Measurements from ENCODE around the gene FSTL1. TPM values are rescaled to one million over a fixed set of nuclear protein-coding genes. Genes with fewer than 3 reads are reported as not detected.

The FSTL1 gene
- total RNA-seq, 2 donors from 2014 or later, result 20.4 to 81.8 TPM

GRCh38 chr3:120495809-120496208 is 45.0 kb upstream of the FSTL1 start:
- H3K4me3 ChIP-seq, result no peak overlapping the region
- intact Hi-C loops (cut with DNase I), result no loop called here
- no peaks in the 10 kb centered on the region for H3K36me3 ChIP-seq
- no peak overlapping the region for H3K27ac ChIP-seq
- no peak overlapping the region for H3K9ac ChIP-seq (ENCODE audit: low read depth in 2 of 2, low read length in 2 of 2)
- TF ChIP-seq CTCF (IDR thresholded peaks at IDR 0.05), result no peak
- H3K27me3 ChIP-seq, result no peaks in the 10 kb centered on the region
- no peak for DNase-seq
- no peaks in the 10 kb centered on the region for H3K9me3 ChIP-seq
- H3K4me1 ChIP-seq, result no peaks in the 10 kb centered on the region

- peak; percentile 39 for DNase-seq
- Histone ChIP-seq H3K4me3 (no peak overlapping the region), H3K27ac (no peak overlapping the region), H3K27me3 (no peaks in the 10 kb centered on the region), H3K4me1 (no peaks in the 10 kb centered on the region), H3K9ac (ENCODE audit: low read depth in 2 of 2, low read length in 2 of 2) (no peak overlapping the region), H3K9me3 (no peaks in the 10 kb centered on the region), H3K36me3 (no peaks in the 10 kb centered on the region)
- intact Hi-C loops (cut with DNase I), result no loop called here
- TF ChIP-seq CTCF (IDR thresholded peaks at IDR 0.05), result no peak
Measured at GRCh38 chr3:120492103-120492502, 41.3 kb upstream of the FSTL1 start.

- H3K36me3 ChIP-seq, result no peaks in the 10 kb centered on the region
- no peak for TF ChIP-seq CTCF (IDR thresholded peaks at IDR 0.05)
- no peaks in the 10 kb centered on the region for H3K9me3 ChIP-seq
- H3K9ac ChIP-seq (ENCODE audit: low read depth in 2 of 2, low read length in 2 of 2), result no peak overlapping the region
- no peaks in the 10 kb centered on the region for H3K27me3 ChIP-seq
- H3K4me1 ChIP-seq, result no peaks in the 10 kb centered on the region
- no peak for DNase-seq
- no peak overlapping the region for H3K4me3 ChIP-seq
- intact Hi-C loops (cut with DNase I), result no loop called here
- H3K27ac ChIP-seq, result no peak overlapping the region
Measured at GRCh38 chr3:120489421-120489820, 38.6 kb upstream of the FSTL1 start.

- no peak for TF ChIP-seq CTCF (IDR thresholded peaks at IDR 0.05)
- intact Hi-C loops (cut with DNase I), result no loop called here
- Histone ChIP-seq H3K9me3 (no peaks in the 10 kb centered on the region), H3K4me1 (no peaks in the 10 kb centered on the region), H3K4me3 (no peak overlapping the region), H3K27me3 (no peaks in the 10 kb centered on the region), H3K36me3 (no peaks in the 10 kb centered on the region), H3K27ac (no peak overlapping the region), H3K9ac (ENCODE audit: low read depth in 2 of 2, low read length in 2 of 2) (no peak overlapping the region)
- no peak for DNase-seq
Measured at GRCh38 chr3:120488296-120488695, 37.5 kb upstream of the FSTL1 start.

- Histone ChIP-seq H3K4me3 (no peak overlapping the region), H3K36me3 (no peaks in the 10 kb centered on the region), H3K4me1 (no peaks in the 10 kb centered on the region), H3K27me3 (no peaks in the 10 kb centered on the region), H3K27ac (no peak overlapping the region), H3K9me3 (no peaks in the 10 kb centered on the region), H3K9ac (ENCODE audit: low read depth in 2 of 2, low read length in 2 of 2) (no peak overlapping the region)
- no peak for TF ChIP-seq CTCF (IDR thresholded peaks at IDR 0.05)
- no peak for DNase-seq
- intact Hi-C loops (cut with DNase I), result no loop called here
Measured at GRCh38 chr3:120487191-120487650, 36.4 kb upstream of the FSTL1 start.

- Histone ChIP-seq H3K4me1 (no peaks in the 10 kb centered on the region), H3K9ac (ENCODE audit: low read depth in 2 of 2, low read length in 2 of 2) (no peak overlapping the region), H3K27me3 (no peaks in the 10 kb centered on the region), H3K27ac (no peak overlapping the region), H3K4me3 (no peak overlapping the region), H3K9me3 (no peaks in the 10 kb centered on the region), H3K36me3 (no peaks in the 10 kb centered on the region)
- intact Hi-C loops (cut with DNase I), result no loop called here
- DNase-seq, result no peak
- TF ChIP-seq CTCF (IDR thresholded peaks at IDR 0.05), result no peak
Measured at GRCh38 chr3:120481081-120481480, 30.3 kb upstream of the FSTL1 start.

Data from colonic mucosa (tissue), 4 donors.